H9 (cell line): Measurements from ENCODE around the gene SBK3. TPM values are rescaled to one million over a fixed set of nuclear protein-coding genes. Genes with fewer than 3 reads are reported as not detected.

Source experiments
- DNase-seq: peaks from one replicate; pipeline ENCODE4 v3.0.0-alpha.2; 2017
- H2AFZ ChIP-seq: one replicate; pipeline ENCODE4 v1.6.1; 2013; ENCODE audit warnings: mild to moderate bottlenecking, low read length, control low read depth, moderate library complexity
- H2AK5ac ChIP-seq: 2 replicates; pipeline ENCODE4 v1.6.1; 2013; ENCODE audit warnings: low read length, control low read depth, mixed read lengths; ENCODE audit not compliant: insufficient read length
- H2BK120ac ChIP-seq: one replicate; pipeline ENCODE4 v1.6.1; 2013; ENCODE audit warnings: low read depth, mild to moderate bottlenecking, low read length, control low read depth, inconsistent platforms; ENCODE audit not compliant: poor library complexity, severe bottlenecking
- H2BK12ac ChIP-seq: 2 replicates; pipeline ENCODE4 v1.6.1; 2013; ENCODE audit warnings: low read length, control low read depth, mixed read lengths, low read depth; ENCODE audit not compliant: insufficient read length
- H2BK15ac ChIP-seq: 2 replicates; pipeline ENCODE4 v1.6.1; 2013; ENCODE audit warnings: low read depth, low read length, control low read depth
- H2BK20ac ChIP-seq: one replicate; pipeline ENCODE4 v1.6.1; 2013; ENCODE audit warnings: low read depth, mild to moderate bottlenecking, low read length, control low read depth, inconsistent platforms; ENCODE audit not compliant: poor library complexity, severe bottlenecking
- H2BK5ac ChIP-seq: 2 replicates; pipeline ENCODE4 v1.6.1; 2013; ENCODE audit warnings: low read length, control low read depth, mixed read lengths; ENCODE audit not compliant: insufficient read length
- H3K14ac ChIP-seq: 2 replicates; pipeline ENCODE4 v1.6.1; 2013; ENCODE audit warnings: low read length, control low read depth; ENCODE audit not compliant: insufficient read depth
- H3K18ac ChIP-seq: 2 replicates; pipeline ENCODE4 v1.6.1; 2013; ENCODE audit warnings: low read depth, mild to moderate bottlenecking, mixed read lengths, low read length, control low read depth; ENCODE audit not compliant: insufficient read length
- H3K23ac ChIP-seq: 2 replicates; pipeline ENCODE4 v1.6.1; 2013; ENCODE audit warnings: low read length, control low read depth, mixed read lengths, low read depth; ENCODE audit not compliant: insufficient read length
- H3K23me2 ChIP-seq: 2 replicates; pipeline ENCODE4 v1.6.1; 2013; ENCODE audit warnings: low read depth, mild to moderate bottlenecking, mixed read lengths, low read length, control low read depth; ENCODE audit not compliant: insufficient read length, poor library complexity, severe bottlenecking
- H3K27ac ChIP-seq: 2 replicates; pipeline ENCODE4 v1.5.1; 2013; ENCODE audit warnings: low read length, control low read depth, mixed read lengths, low read depth; ENCODE audit not compliant: insufficient read length
- H3K27me3 ChIP-seq: 2 replicates; pipeline ENCODE4 v1.6.1; 2013; ENCODE audit warnings: low read length, control low read depth, inconsistent platforms; ENCODE audit not compliant: insufficient read depth
- H3K4ac ChIP-seq: 2 replicates; pipeline ENCODE4 v1.6.1; 2013; ENCODE audit warnings: low read depth, mild to moderate bottlenecking, control low read depth, inconsistent platforms, low read length, moderate library complexity
- H3K4me1 ChIP-seq: 2 replicates; pipeline ENCODE4 v1.6.1; 2013; ENCODE audit warnings: low read length, control low read depth, inconsistent platforms; ENCODE audit not compliant: insufficient read depth
- H3K4me2 ChIP-seq: 2 replicates; pipeline ENCODE4 v1.6.1; 2013; ENCODE audit warnings: low read length, control low read depth, mixed read lengths; ENCODE audit not compliant: insufficient read length, insufficient read depth
- H3K56ac ChIP-seq: 2 replicates; pipeline ENCODE4 v1.6.1; 2013; ENCODE audit warnings: low read depth, mild to moderate bottlenecking, mixed read lengths, low read length, control low read depth; ENCODE audit not compliant: insufficient read length
- H3K79me1 ChIP-seq: 2 replicates; pipeline ENCODE4 v1.6.1; 2013; ENCODE audit warnings: low read depth, mild to moderate bottlenecking, moderate library complexity, low read length, control low read depth, inconsistent platforms; ENCODE audit not compliant: insufficient read depth, poor library complexity, severe bottlenecking
- H3K79me2 ChIP-seq: 2 replicates; pipeline ENCODE4 v1.6.1; 2013; ENCODE audit warnings: low read length, control low read depth, inconsistent platforms; ENCODE audit not compliant: insufficient read depth
- H3K9ac ChIP-seq: 2 replicates; pipeline ENCODE4 v1.6.1; 2013; ENCODE audit warnings: low read length, control low read depth, mixed read lengths; ENCODE audit not compliant: insufficient read length; ENCODE audit errors: extremely low read depth
- H3K9me3 ChIP-seq: one replicate; pipeline ENCODE4 v1.6.1; 2013; ENCODE audit warnings: low read depth, low read length, inconsistent platforms; ENCODE audit not compliant: control insufficient read depth
- H3T11ph ChIP-seq: one replicate; pipeline ENCODE4 v1.6.1; 2013; ENCODE audit warnings: mild to moderate bottlenecking, low read length, control low read depth, inconsistent platforms
- H4K20me1 ChIP-seq: one replicate; pipeline ENCODE4 v1.6.1; 2013; ENCODE audit not compliant: control insufficient read depth, insufficient read length, insufficient read depth
- H4K5ac ChIP-seq: 2 replicates; pipeline ENCODE4 v1.6.1; 2013; ENCODE audit warnings: low read depth, mild to moderate bottlenecking, mixed read lengths, low read length, control low read depth; ENCODE audit not compliant: insufficient read length
- H4K8ac ChIP-seq: replicated peaks from 2 replicates; pipeline ENCODE4 v1.6.1; 2013; ENCODE audit warnings: low read length, control low read depth, mixed read lengths, low read depth; ENCODE audit not compliant: insufficient read length
- H4K91ac ChIP-seq: 2 replicates; pipeline ENCODE4 v1.6.1; 2013; ENCODE audit warnings: low read depth, mild to moderate bottlenecking, moderate library complexity, mixed read lengths, low read length, control low read depth; ENCODE audit not compliant: insufficient read length
- H3K27ac Mint-ChIP-seq, 3 experiments: 2 replicates in 2 of 3; 3 replicates in 1 of 3; pipeline ENCODE4 v1.8.0; 2020 to 2021; ENCODE audit warnings: mixed read lengths in 3 of 3, mild to moderate bottlenecking in 1 of 3, moderate library complexity in 1 of 3
- H3K27me3 Mint-ChIP-seq: 2 replicates; pipeline ENCODE4 v1.8.0; 2021; ENCODE audit warnings: low read depth, mild to moderate bottlenecking, moderate library complexity, mixed read lengths
- H3K36me3 Mint-ChIP-seq, 3 experiments: 2 replicates in 2 of 3; 3 replicates in 1 of 3; pipeline ENCODE4 v1.8.0; 2020 to 2021; ENCODE audit warnings: low read depth in 3 of 3, mixed read lengths in 3 of 3; ENCODE audit not compliant: insufficient read depth in 1 of 3
- H3K4me1 Mint-ChIP-seq, 2 experiments: 2 replicates each; pipeline ENCODE4 v1.8.0; 2020; ENCODE audit warnings: mixed read lengths in 2 of 2
- H3K4me3 Mint-ChIP-seq, 2 experiments: 2 replicates in 1 of 2; 3 replicates in 1 of 2; pipeline ENCODE4 v1.8.0; 2020 to 2021; ENCODE audit warnings: mild to moderate bottlenecking in 2 of 2, mixed read lengths in 2 of 2, moderate library complexity in 1 of 2
- H3K9me3 Mint-ChIP-seq, 2 experiments: 2 replicates in 1 of 2; 3 replicates in 1 of 2; pipeline ENCODE4 v1.8.0; 2020; ENCODE audit warnings: mild to moderate bottlenecking in 2 of 2, mixed read lengths in 2 of 2, moderate library complexity in 1 of 2
- CTCF ChIP-seq: fragments of 200-600 bp; sonication (generic); conservative IDR thresholded peaks from 3 replicates; pipeline ENCODE4 v1.8.0; 2021; ENCODE audit warnings: antibody characterized with exemption, mild to moderate bottlenecking
- WGBS: extraction: QIAGEN DNeasy Blood & Tissue Kit; methylation state at CpG from one replicate; pipeline ENCODE4 v1.1.7; 2013; ENCODE audit warnings: missing lambda C conversion rate, low lambda C conversion rate, mixed read lengths; ENCODE audit not compliant: insufficient read length; ENCODE audit errors: extremely low coverage; 5-methylcytosine and 5-hydroxymethylcytosine counted together
- total RNA-seq: library from RNA; stranded (reverse); gene quantifications from 2 replicates; pipeline ENCODE4 v1.2.1, GENCODE V29; 2021

SBK3 gene
- total RNA-seq, 1 experiment from 2014 or later = 0.70 TPM

GRCh38 chr19:55542292-55542855 lies 3.0 kb downstream of the SBK3 start:
- H2BK15ac ChIP-seq = no peak overlapping the region
- no peak for TF ChIP-seq CTCF
- H3K23me2 ChIP-seq = no peaks in the 10 kb centered on the region
- H2BK5ac ChIP-seq = no peak overlapping the region
- Mint-ChIP-seq H3K27ac (no peak overlapping the region), H3K27me3 (peaks cover 17% of the 10 kb centered on the region), H3K36me3 (peaks cover 0 to 6% (median 0%) of the 10 kb centered on the region in 3 experiments; a peak in 2 of 7 replicates), H3K4me3 (no peak overlapping the region), H3K4me1 (peaks cover 16 to 45% of the 10 kb centered on the region in 2 experiments), H3K9me3 (peaks cover 6 to 14% of the 10 kb centered on the region in 2 experiments; a peak in 4 of 5 replicates)
- H3K4me2 ChIP-seq = no peak overlapping the region
- no peak overlapping the region for H3K9ac ChIP-seq
- H2AFZ ChIP-seq = no peak overlapping the region
- H3K4ac ChIP-seq = no peak overlapping the region
- no peak overlapping the region for H3K18ac ChIP-seq
- no peak for DNase-seq
- H2BK12ac ChIP-seq = no peak overlapping the region
- no peak overlapping the region for H4K91ac ChIP-seq
- no peak overlapping the region for H2AK5ac ChIP-seq
- no peak overlapping the region for H2BK120ac ChIP-seq
- WGBS = 100% methylated on average over 7 of the region's 7 CpGs
- no peak overlapping the region for H4K5ac ChIP-seq
- no peaks in the 10 kb centered on the region for H3K79me2 ChIP-seq
- no peaks in the 10 kb centered on the region; the same call in 1 of the 2 replicates for H3K4me1 ChIP-seq
- H3K56ac ChIP-seq = no peak overlapping the region
- H4K8ac ChIP-seq = no peak overlapping the region
- no peak overlapping the region for H2BK20ac ChIP-seq
- H3T11ph ChIP-seq = no peak overlapping the region
- H3K23ac ChIP-seq = no peak overlapping the region
- H3K9me3 ChIP-seq = no peaks in the 10 kb centered on the region
- H4K20me1 ChIP-seq = peaks cover 2% of the 10 kb centered on the region
- H3K79me1 ChIP-seq = no peaks in the 10 kb centered on the region
- no peak overlapping the region for H3K14ac ChIP-seq
- no peak overlapping the region for H3K27ac ChIP-seq
- H3K27me3 ChIP-seq = no peaks in the 10 kb centered on the region
